ENCODE results near the gene PDXDC1.
"Not testable (repeated sequence)": the region's sequence is repeated elsewhere in the genome, so short reads cannot be mapped to it uniquely, and the experiment has no call there.

Gene PDXDC1

GRCh38 chr16:15012941-15013340 lies 38.1 kb downstream of the PDXDC1 start:
- DNase-seq (ENCODE audit: low spot score), result not testable (repeated sequence)

GRCh38 chr16:15015671-15016070 lies 40.8 kb downstream of the PDXDC1 start:
- DNase-seq (ENCODE audit: low spot score), result not testable (repeated sequence)

- DNase-seq (ENCODE audit: low spot score), result not testable (repeated sequence)
Measured at GRCh38 chr16:15016354-15016753, 41.5 kb downstream of the PDXDC1 start.

GRCh38 chr16:15016951-15017580 lies 42.2 kb downstream of the PDXDC1 start:
- not testable (repeated sequence) for DNase-seq (ENCODE audit: low spot score)

- DNase-seq (ENCODE audit: low spot score), result not testable (repeated sequence)
Measured at GRCh38 chr16:15021429-15021828, 46.6 kb downstream of the PDXDC1 start.

GRCh38 chr16:15022194-15022593 lies 47.4 kb downstream of the PDXDC1 start:
- DNase-seq (ENCODE audit: low spot score), result not testable (repeated sequence)

- not testable (repeated sequence) for DNase-seq (ENCODE audit: low spot score)
Measured at GRCh38 chr16:15023381-15024077, 48.7 kb downstream of the PDXDC1 start.

GRCh38 chr16:15024858-15025199 lies 50.0 kb downstream of the PDXDC1 start:
- not testable (repeated sequence) for DNase-seq (ENCODE audit: low spot score)

- not testable (repeated sequence) for DNase-seq (ENCODE audit: low spot score)
Measured at GRCh38 chr16:15025234-15025951, 50.6 kb downstream of the PDXDC1 start.

- DNase-seq (ENCODE audit: low spot score), result not testable (repeated sequence)
Measured at GRCh38 chr16:15027051-15027450, 52.2 kb downstream of the PDXDC1 start.

- DNase-seq (ENCODE audit: low spot score), result not testable (repeated sequence)
Measured at GRCh38 chr16:15027503-15028344, 52.9 kb downstream of the PDXDC1 start.

- not testable (repeated sequence) for DNase-seq (ENCODE audit: low spot score)
Measured at GRCh38 chr16:15028345-15028715, 53.5 kb downstream of the PDXDC1 start.

- DNase-seq (ENCODE audit: low spot score), result not testable (repeated sequence)
Measured at GRCh38 chr16:15028801-15029698, 54.2 kb downstream of the PDXDC1 start.

GRCh38 chr16:15029749-15030148 lies 54.9 kb downstream of the PDXDC1 start:
- DNase-seq (ENCODE audit: low spot score), result not testable (repeated sequence)

GRCh38 chr16:15031179-15031578 lies 56.4 kb downstream of the PDXDC1 start:
- no peak for DNase-seq (ENCODE audit: low spot score)

GRCh38 chr16:15031586-15031985 lies 56.8 kb downstream of the PDXDC1 start:
- DNase-seq (ENCODE audit: low spot score), result no peak

GRCh38 chr16:15032547-15033308 lies 57.9 kb downstream of the PDXDC1 start:
- no peak for DNase-seq (ENCODE audit: low spot score)

- no peak for DNase-seq (ENCODE audit: low spot score)
Measured at GRCh38 chr16:15033309-15033707, 58.5 kb downstream of the PDXDC1 start.

- DNase-seq (ENCODE audit: low spot score), result no peak
Measured at GRCh38 chr16:15034266-15035162, 59.7 kb downstream of the PDXDC1 start.

Measured in HuH-7.5 (cell line).